KMS-11 (cell line): ENCODE measurements around the gene TNPO2.
"Not testable (repeated sequence)": the region's sequence is repeated elsewhere in the genome, so short reads cannot be mapped to it uniquely, and the experiment has no call there.

ENCODE experiments used
- H2AFZ ChIP-seq: fragments of 200-600 bp; sonication (generic); 2 replicates; pipeline ENCODE4 v1.6.1; 2016; ENCODE audit warnings: antibody characterized with exemption, mixed run types, low read depth
- H3K27ac ChIP-seq: fragments of 200-600 bp; sonication (generic); 2 replicates; pipeline ENCODE4 v1.6.1; 2016; ENCODE audit warnings: mild to moderate bottlenecking, mixed run types
- H3K27me3 ChIP-seq: fragments of 200-600 bp; sonication (generic); 2 replicates; pipeline ENCODE4 v1.6.1; 2017; ENCODE audit warnings: mild to moderate bottlenecking, low read depth, mixed run types, moderate library complexity; ENCODE audit not compliant: insufficient read depth
- H3K36me3 ChIP-seq: fragments of 200-600 bp; sonication (generic); 2 replicates; pipeline ENCODE4 v1.6.1; 2017; ENCODE audit warnings: mild to moderate bottlenecking, mixed run types; ENCODE audit not compliant: insufficient read depth
- H3K4me1 ChIP-seq: fragments of 200-600 bp; sonication (generic); 2 replicates; pipeline ENCODE4 v1.6.1; 2016; ENCODE audit warnings: mild to moderate bottlenecking, low read depth, mixed run types; ENCODE audit not compliant: poor library complexity, severe bottlenecking
- H3K4me2 ChIP-seq: fragments of 200-600 bp; sonication (generic); 2 replicates; pipeline ENCODE4 v1.7.0; 2016; ENCODE audit warnings: mild to moderate bottlenecking, mixed run types
- H3K4me3 ChIP-seq: fragments of 200-600 bp; sonication (generic); IDR thresholded peaks from 2 replicates; pipeline ENCODE4 v1.6.1; 2017; ENCODE audit warnings: low read depth, low read length, mixed read lengths; ENCODE audit not compliant: insufficient read depth
- H3K79me2 ChIP-seq: fragments of 200-600 bp; sonication (generic); 2 replicates; pipeline ENCODE4 v1.6.1; 2016; ENCODE audit warnings: low read depth, mixed run types; ENCODE audit not compliant: insufficient read depth
- H3K9ac ChIP-seq: fragments of 200-600 bp; sonication (generic); 2 replicates; pipeline ENCODE4 v1.6.1; 2016; ENCODE audit warnings: mild to moderate bottlenecking, mixed run types
- H4K20me1 ChIP-seq: fragments of 200-600 bp; sonication (generic); 2 replicates; pipeline ENCODE4 v1.6.1; 2016; ENCODE audit warnings: mild to moderate bottlenecking, mixed run types; ENCODE audit not compliant: insufficient read depth
- CTCF ChIP-seq: fragments of 200-600 bp; sonication (generic); conservative IDR thresholded peaks from 2 replicates; pipeline ENCODE4 v1.6.1; 2017; ENCODE audit warnings: low read depth, mild to moderate bottlenecking, antibody characterized with exemption, low read length, moderate library complexity, mixed read lengths

Gene TNPO2

GRCh38 chr19:12701596-12702282 lies 22.0 kb downstream of the TNPO2 start:
- no peaks in the 10 kb centered on the region for H3K79me2 ChIP-seq
- H2AFZ ChIP-seq: no peak overlapping the region
- H3K36me3 ChIP-seq: no peaks in the 10 kb centered on the region; the same call in 1 of the 2 replicates
- H3K27me3 ChIP-seq: no peaks in the 10 kb centered on the region
- H3K9ac ChIP-seq: no peak overlapping the region
- H3K4me1 ChIP-seq: peaks cover 21% of the 10 kb centered on the region
- H3K27ac ChIP-seq: no peak overlapping the region
- no peak overlapping the region for H3K4me3 ChIP-seq
- no peak for TF ChIP-seq CTCF
- H3K4me2 ChIP-seq: no peak overlapping the region
- no peaks in the 10 kb centered on the region for H4K20me1 ChIP-seq

- TF ChIP-seq CTCF: no peak
- Histone ChIP-seq H3K79me2 (no peaks in the 10 kb centered on the region), H3K27ac (no peak overlapping the region), H4K20me1 (no peaks in the 10 kb centered on the region), H3K4me1 (peaks cover 33% of the 10 kb centered on the region), H3K4me3 (no peak overlapping the region), H3K36me3 (no peaks in the 10 kb centered on the region; the same call in 1 of the 2 replicates), H3K4me2 (peak overlapping the region; percentile 88; the same call in 1 of the 2 replicates), H3K9ac (no peak overlapping the region), H3K27me3 (no peaks in the 10 kb centered on the region), H2AFZ (no peak overlapping the region)
Measured at GRCh38 chr19:12698138-12698537, 25.6 kb downstream of the TNPO2 start.

- not testable (repeated sequence) for H2AFZ ChIP-seq, H3K36me3 ChIP-seq, H3K79me2 ChIP-seq, H4K20me1 ChIP-seq, H3K27ac ChIP-seq, H3K9ac ChIP-seq, H3K27me3 ChIP-seq, H3K4me3 ChIP-seq
- Histone ChIP-seq H3K4me1 (peaks cover 33% of the 10 kb centered on the region), H3K4me2 (peak overlapping the region; percentile 88)
Measured at GRCh38 chr19:12697425-12697824, 26.3 kb downstream of the TNPO2 start.

- peak within 1 kb of the TSS; percentile 88 for H3K4me2 ChIP-seq
- peak within 1 kb of the TSS; percentile 37 for H2AFZ ChIP-seq
- no peaks in the 10 kb centered on the region for H3K79me2 ChIP-seq
- H4K20me1 ChIP-seq: no peaks in the 10 kb centered on the region
- peaks cover 33% of the 10 kb centered on the region for H3K4me1 ChIP-seq
- H3K9ac ChIP-seq: peak within 1 kb of the TSS; percentile 86
- H3K27me3 ChIP-seq: no peaks in the 10 kb centered on the region
- no peaks in the 10 kb centered on the region; the same call in 1 of the 2 replicates for H3K36me3 ChIP-seq
- H3K27ac ChIP-seq: peak within 1 kb of the TSS; percentile 59
- TF ChIP-seq CTCF: no peak
- H3K4me3 ChIP-seq: peak within 1 kb of the TSS; percentile 45
Measured at GRCh38 chr19:12696366-12697335, 27.1 kb downstream of the TNPO2 start, which contains the start of gene FBXW9. Gene FBXW9, minus strand, starts transcription at chr19:12696631. Its CDS starts 50 bp downstream, at chr19:12696581.
